ENCODE results near the gene ELOVL7. TPM values are rescaled to one million over a fixed set of nuclear protein-coding genes. Genes with fewer than 3 reads are reported as not detected.

ELOVL7 gene
- total and polyA plus RNA-seq, 2 of the 4 experiments (the other 2 are of a cell fraction) = 0.18 TPM; not detected in 1

DNA sequence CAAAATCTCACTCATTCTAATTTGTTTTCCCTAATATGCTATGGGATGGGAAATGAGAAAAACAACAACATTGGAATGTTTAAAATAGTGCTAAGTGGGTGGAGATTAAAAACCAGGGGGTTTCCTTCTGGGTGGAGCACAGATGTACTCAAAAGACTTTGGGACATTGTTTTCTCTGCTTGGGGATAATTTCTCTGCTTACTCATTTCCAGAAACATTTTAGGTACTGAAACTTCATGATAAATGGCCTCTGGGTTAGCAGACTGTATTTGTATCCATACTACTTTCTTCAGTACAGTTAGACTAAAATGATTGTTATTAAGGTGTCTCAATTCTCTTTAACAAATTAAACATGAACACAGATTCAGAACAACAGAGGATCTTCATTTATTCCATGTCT, 17.4 kb downstream of the ELOVL7 start:
- Histone ChIP-seq H2BK15ac (ENCODE audit: low read depth, low read length) (no peak overlapping the region), H3K9me3 (ENCODE audit: control insufficient read depth, insufficient read depth, low read length) (no peaks in the 10 kb centered on the region), H3K23ac (ENCODE audit: low read depth, low read length) (no peak overlapping the region), H2BK20ac (ENCODE audit: low read depth, low read length) (no peak overlapping the region), H3K4ac (ENCODE audit: low read depth, low read length) (no peak overlapping the region), H3K27me3 (ENCODE audit: control insufficient read depth, insufficient read depth, low read length) (no peaks in the 10 kb centered on the region; the same call in 1 of the 2 replicates), H4K20me1 (ENCODE audit: insufficient read depth, low read length) (no peaks in the 10 kb centered on the region), H3K4me3 (ENCODE audit: insufficient read depth, low read depth, low read length) (no peak overlapping the region), H3K14ac (replicated peaks; ENCODE audit: low read depth, low read length) (no peak overlapping the region), H3K79me1 (ENCODE audit: low read depth in 1 of 2, low read length in 2 of 2) (no peaks in the 10 kb centered on the region), H3K4me1 (ENCODE audit: control insufficient read depth, insufficient read depth, low read length) (no peaks in the 10 kb centered on the region), H3K9me1 (ENCODE audit: insufficient read depth, low read length) (no peaks in the 10 kb centered on the region), H3K4me2 (ENCODE audit: low read depth, low read length) (no peak overlapping the region), H2BK120ac (ENCODE audit: low read depth, low read length) (no peak overlapping the region), H3K56ac (ENCODE audit: extremely low read depth, insufficient read depth, low read length) (no peak overlapping the region), H4K5ac (ENCODE audit: low read depth, low read length) (no peak overlapping the region), H2AK5ac (ENCODE audit: low read depth, low read length) (no peak overlapping the region), H4K8ac (ENCODE audit: low read depth in 2 of 2, low read length in 2 of 2) (no peak overlapping the region), H3K27ac (ENCODE audit: insufficient read depth, low read length) (no peak overlapping the region), H2AK9ac (replicated peaks; ENCODE audit: low read depth, low read length, poor library complexity) (no peak overlapping the region), H4K91ac (ENCODE audit: insufficient read depth, low read depth, low read length) (no peak overlapping the region), H3K18ac (ENCODE audit: low read depth, low read length) (no peak overlapping the region), H3K9ac (ENCODE audit: low read depth, low read length) (no peak overlapping the region), H2BK5ac (ENCODE audit: low read depth, low read length, poor library complexity, severe bottlenecking) (no peak overlapping the region), H3K36me3 (ENCODE audit: control insufficient read depth, insufficient read depth, low read length) (no peaks in the 10 kb centered on the region), H2AFZ (replicated peaks; ENCODE audit: low read length, poor library complexity) (no peak overlapping the region)
- CTCF ChIA-PET = no interaction called here
- in situ Hi-C loops (cut with MboI; ENCODE audit: low sequenced_read_pairs) (no loop called here), dilution Hi-C loops (cut with HindIII; ENCODE audit: low sequenced_read_pairs, unreplicated experiment) (no loop called here), intact Hi-C loops (cut with micrococcal nuclease) (no loop called here)
- ATAC-seq (ENCODE audit: low read depth) (no peak), DNase-seq (no peak)
- POLR2A ChIA-PET (ENCODE audit: unreplicated experiment) = no interaction called here
- no peak for TF ChIP-seq RCOR1 (IDR thresholded peaks at IDR 0.05; ENCODE audit: insufficient replicate concordance, low read length)
- no peak for TF ChIP-seq MAZ (IDR thresholded peaks at IDR 0.05; ENCODE audit: borderline replicate concordance, low read depth, low read length)
- no peak for TF ChIP-seq POLR2A (IDR thresholded peaks at IDR 0.05; ENCODE audit: low read depth, low read length)
- no peak for TF ChIP-seq BHLHE40 (IDR thresholded peaks at IDR 0.05; ENCODE audit: low read depth, low read length)
- no peak for TF ChIP-seq CHD1 (IDR thresholded peaks at IDR 0.05; ENCODE audit: low read depth, low read length)
- TF ChIP-seq RFX5 (IDR thresholded peaks at IDR 0.05; ENCODE audit: low read depth, low read length) = no peak
- TF ChIP-seq CEBPB (IDR thresholded peaks at IDR 0.05; ENCODE audit: low read depth, low read length) = no peak
- no peak for TF ChIP-seq SMC3 (IDR thresholded peaks at IDR 0.05; ENCODE audit: low read depth, low read length)
- BruUV-seq (replicated peaks) = no TSS peak

Measured in IMR-90 (cell line).